ENCODE results near the gene CNNM1. TPM values are rescaled to one million over a fixed set of nuclear protein-coding genes. Genes with fewer than 3 reads are reported as not detected.

The CNNM1 gene
- total RNA-seq, 4 donors from 2014 or later, result 0.88 to 1.7 (median 1.5) TPM; not detected in 1

DNA sequence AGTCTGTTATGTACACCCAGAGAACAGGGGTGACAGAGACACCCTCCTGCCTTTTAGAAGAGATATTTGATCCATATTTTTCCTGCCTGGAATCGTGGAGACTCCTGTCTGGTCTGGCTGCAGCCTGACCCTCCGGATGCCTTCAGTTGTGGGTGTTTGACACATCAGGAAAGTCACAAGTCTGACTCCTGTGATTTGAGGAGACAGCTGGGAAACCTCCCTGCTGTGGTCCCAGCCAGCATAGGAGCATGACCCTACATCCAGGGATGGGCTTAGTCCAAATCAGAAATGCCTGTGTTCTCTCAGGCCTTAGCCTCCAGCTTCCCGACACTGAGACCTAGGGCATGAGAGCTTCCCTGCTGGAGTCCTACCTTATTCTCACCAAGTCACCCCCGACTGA, 57.9 kb downstream of the CNNM1 start:
- H3K9me3 ChIP-seq, result no peaks in the 10 kb centered on the region
- TF ChIP-seq POLR2A (IDR thresholded peaks at IDR 0.05), result no peak
- TF ChIP-seq, protein P1, sequence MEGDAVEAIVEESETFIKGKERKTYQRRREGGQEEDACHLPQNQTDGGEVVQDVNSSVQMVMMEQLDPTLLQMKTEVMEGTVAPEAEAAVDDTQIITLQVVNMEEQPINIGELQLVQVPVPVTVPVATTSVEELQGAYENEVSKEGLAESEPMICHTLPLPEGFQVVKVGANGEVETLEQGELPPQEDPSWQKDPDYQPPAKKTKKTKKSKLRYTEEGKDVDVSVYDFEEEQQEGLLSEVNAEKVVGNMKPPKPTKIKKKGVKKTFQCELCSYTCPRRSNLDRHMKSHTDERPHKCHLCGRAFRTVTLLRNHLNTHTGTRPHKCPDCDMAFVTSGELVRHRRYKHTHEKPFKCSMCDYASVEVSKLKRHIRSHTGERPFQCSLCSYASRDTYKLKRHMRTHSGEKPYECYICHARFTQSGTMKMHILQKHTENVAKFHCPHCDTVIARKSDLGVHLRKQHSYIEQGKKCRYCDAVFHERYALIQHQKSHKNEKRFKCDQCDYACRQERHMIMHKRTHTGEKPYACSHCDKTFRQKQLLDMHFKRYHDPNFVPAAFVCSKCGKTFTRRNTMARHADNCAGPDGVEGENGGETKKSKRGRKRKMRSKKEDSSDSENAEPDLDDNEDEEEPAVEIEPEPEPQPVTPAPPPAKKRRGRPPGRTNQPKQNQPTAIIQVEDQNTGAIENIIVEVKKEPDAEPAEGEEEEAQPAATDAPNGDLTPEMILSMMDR (IDR thresholded peaks at IDR 0.05), result no peak
- intact Hi-C loops (cut with DNase I; ENCODE audit: low total_unique reads), result no loop called here
- H3K36me3 ChIP-seq, result no peaks in the 10 kb centered on the region
- no peak for DNase-seq
- no peaks in the 10 kb centered on the region for H3K27me3 ChIP-seq
- no peak overlapping the region for H3K4me3 ChIP-seq
- no peak overlapping the region for H3K27ac ChIP-seq
- no peaks in the 10 kb centered on the region for H3K4me1 ChIP-seq

DNA sequence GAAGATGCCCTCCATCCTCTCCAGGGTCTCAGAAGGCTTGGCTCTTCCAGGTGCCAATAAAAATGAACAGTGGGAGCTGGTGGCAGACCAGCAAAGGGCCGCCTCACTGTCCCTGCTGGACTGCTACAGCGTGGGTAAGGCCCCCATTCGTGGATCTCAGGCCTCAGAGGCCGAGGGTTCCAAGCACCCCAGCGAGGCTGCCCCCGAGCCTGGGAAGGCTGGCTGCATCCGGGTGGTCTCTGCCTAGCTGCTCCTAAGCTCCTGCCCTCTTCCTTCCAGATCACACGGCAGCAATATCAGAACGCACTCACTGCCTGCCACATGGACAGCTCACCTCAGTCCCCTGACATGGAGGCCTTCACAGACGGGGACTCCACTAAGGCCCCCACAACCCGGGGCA, 58.4 kb downstream of the CNNM1 start:
- H3K9me3 ChIP-seq, result no peaks in the 10 kb centered on the region
- H3K4me1 ChIP-seq, result no peaks in the 10 kb centered on the region
- H3K36me3 ChIP-seq, result no peaks in the 10 kb centered on the region
- TF ChIP-seq POLR2A (IDR thresholded peaks at IDR 0.05), result no peak
- TF ChIP-seq, protein P1 (IDR thresholded peaks at IDR 0.05), result no peak
- no peak for DNase-seq
- intact Hi-C loops (cut with DNase I; ENCODE audit: low total_unique reads), result no loop called here
- H3K27ac ChIP-seq, result no peak overlapping the region
- H3K4me3 ChIP-seq, result no peak overlapping the region
- no peaks in the 10 kb centered on the region for H3K27me3 ChIP-seq

DNA sequence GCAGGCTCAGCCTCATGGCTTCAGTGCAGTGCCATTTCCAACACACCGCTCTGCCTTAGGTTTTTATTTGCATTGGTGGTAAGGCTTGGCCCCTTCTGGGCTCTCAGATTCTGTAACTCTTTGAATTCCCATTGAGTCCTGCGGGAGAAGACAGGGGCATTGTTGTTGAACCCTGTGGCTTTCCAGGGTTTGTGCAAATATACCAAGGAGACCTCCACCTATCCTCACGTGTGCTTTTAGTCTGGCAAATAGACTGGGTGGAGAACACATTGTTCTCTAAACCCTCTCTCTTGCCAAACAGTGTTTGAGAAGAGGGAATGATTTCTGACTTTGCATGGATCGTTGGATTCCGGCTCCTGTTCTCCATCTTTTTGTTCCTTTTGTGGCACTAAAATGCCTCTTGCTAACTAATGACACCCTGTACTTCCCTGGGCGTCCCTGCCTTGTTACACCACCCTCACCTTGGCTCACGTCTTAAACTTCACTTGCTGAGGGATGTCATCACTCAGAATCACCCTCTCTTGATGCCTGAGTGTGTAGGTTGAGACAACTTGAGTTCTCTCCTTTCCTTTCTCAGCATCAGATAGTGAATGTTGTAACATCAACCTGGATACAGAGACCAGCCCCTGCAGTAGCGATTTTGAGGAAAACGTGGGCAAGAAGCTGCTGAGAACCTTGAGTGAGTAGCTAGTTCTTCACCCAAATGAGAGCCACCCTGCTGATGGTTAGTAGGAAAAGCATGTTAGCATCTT, 60.7 kb downstream of the CNNM1 start:
- H3K9me3 ChIP-seq, result no peaks in the 10 kb centered on the region
- no peaks in the 10 kb centered on the region for H3K27me3 ChIP-seq
- DNase-seq, result no peak
- H3K4me3 ChIP-seq, result no peak overlapping the region
- H3K36me3 ChIP-seq, result no peaks in the 10 kb centered on the region
- TF ChIP-seq, protein P1 (IDR thresholded peaks at IDR 0.05), result no peak
- TF ChIP-seq POLR2A (IDR thresholded peaks at IDR 0.05), result no peak
- intact Hi-C loops (cut with DNase I; ENCODE audit: low total_unique reads), result no loop called here
- H3K27ac ChIP-seq, result no peak overlapping the region
- no peaks in the 10 kb centered on the region for H3K4me1 ChIP-seq

DNA sequence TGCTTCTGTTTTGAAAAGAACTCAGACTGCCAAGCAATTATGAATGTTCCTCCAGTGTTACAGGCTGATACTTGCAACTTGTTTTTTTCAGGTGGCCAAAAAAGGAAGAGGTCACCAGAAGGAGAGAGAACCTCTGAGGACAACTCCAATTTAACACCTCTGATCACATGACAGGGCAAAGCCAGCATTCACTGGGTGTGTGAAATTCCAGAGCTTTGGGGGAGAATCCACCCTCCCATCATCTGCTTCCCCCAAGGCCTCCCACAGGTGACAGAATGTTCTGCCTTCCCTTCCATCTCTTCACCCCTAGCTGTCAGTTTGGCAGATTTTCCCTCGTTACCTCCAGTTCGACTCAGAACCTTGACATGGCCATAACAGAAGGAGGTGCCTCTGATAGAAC, 62.2 kb downstream of the CNNM1 start:
- Histone ChIP-seq H3K36me3 (no peaks in the 10 kb centered on the region), H3K4me3 (no peak overlapping the region), H3K4me1 (no peaks in the 10 kb centered on the region), H3K27ac (no peak overlapping the region), H3K9me3 (no peaks in the 10 kb centered on the region), H3K27me3 (no peaks in the 10 kb centered on the region)
- intact Hi-C loops (cut with DNase I; ENCODE audit: low total_unique reads), result no loop called here
- TF ChIP-seq, protein P1 (IDR thresholded peaks at IDR 0.05), result no peak
- TF ChIP-seq POLR2A (IDR thresholded peaks at IDR 0.05), result no peak
- DNase-seq, result no peak

DNA sequence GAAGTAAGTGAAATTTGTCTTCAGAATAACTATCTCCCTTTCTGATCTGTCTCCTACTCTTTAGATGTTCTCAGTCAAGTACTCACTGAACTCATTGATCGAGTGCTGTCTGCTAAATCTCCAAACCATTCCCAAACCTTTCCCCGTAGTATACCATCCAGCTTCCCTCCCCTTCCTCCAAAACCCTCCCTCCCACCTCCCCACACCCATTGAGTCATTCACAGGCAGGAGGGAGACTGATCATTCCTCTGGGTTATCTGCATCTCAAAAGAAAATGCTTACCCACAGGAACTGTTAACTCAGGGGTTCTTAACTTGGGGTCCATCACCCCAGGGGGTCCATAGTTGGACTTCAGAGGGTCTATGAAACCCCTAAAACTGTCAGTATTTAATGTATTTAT, 63.9 kb downstream of the CNNM1 start:
- TF ChIP-seq POLR2A (IDR thresholded peaks at IDR 0.05), result no peak
- TF ChIP-seq, protein P1 (IDR thresholded peaks at IDR 0.05), result no peak
- no peak for DNase-seq
- Histone ChIP-seq H3K4me3 (no peak overlapping the region), H3K4me1 (no peaks in the 10 kb centered on the region), H3K27ac (no peak overlapping the region), H3K36me3 (no peaks in the 10 kb centered on the region), H3K27me3 (no peaks in the 10 kb centered on the region), H3K9me3 (no peaks in the 10 kb centered on the region)
- intact Hi-C loops (cut with DNase I; ENCODE audit: low total_unique reads), result no loop called here

Measured in uterus (tissue), 4 donors.